ENCODE results near the gene SLC25A51. TPM values are rescaled to one million over a fixed set of nuclear protein-coding genes. Genes with fewer than 3 reads are reported as not detected.
A peak's percentile ranks its signal among the peaks of the same experiment; 100 is the strongest.

SLC25A51 gene, protein sequence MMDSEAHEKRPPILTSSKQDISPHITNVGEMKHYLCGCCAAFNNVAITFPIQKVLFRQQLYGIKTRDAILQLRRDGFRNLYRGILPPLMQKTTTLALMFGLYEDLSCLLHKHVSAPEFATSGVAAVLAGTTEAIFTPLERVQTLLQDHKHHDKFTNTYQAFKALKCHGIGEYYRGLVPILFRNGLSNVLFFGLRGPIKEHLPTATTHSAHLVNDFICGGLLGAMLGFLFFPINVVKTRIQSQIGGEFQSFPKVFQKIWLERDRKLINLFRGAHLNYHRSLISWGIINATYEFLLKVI
- total RNA-seq: 22.1 TPM

DNA sequence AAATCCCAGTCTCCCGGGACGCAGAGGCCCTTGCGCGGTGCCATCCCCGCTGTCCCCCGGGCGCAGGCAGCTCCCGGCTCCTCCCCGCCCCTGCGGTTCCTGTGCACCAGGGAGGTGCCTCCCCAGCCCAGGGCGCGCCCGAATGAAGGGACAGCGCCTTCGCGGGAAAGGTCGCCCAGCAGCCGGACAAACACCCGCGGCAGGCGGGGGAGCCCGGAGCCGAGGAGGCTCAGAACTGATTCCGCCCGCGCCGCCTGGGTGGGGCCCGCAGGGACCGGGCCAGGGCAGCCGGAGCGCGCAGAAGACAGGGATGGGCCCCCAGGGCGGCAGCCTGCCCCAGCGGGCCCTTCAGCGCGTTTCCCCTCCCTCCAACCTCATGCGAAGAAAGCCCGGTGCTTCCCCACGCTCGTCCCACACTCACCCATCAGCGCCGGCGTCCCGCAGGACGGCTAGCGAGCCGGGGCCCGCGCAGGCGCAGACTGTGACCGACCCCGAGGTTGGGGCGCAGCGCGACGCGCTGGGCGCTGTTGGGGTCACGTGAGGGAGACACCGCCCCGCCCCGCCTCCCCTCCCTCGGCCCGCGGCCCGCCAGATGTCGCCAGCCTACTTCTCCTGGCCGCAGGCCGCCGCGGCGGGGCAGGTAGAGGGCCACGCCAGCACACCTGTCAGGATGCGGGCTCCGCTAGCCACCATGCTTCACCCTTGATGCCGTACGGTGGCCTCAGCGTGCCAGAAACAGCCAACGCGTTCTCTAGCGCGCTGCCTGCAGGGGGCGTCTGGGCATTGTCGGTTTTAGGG, at the start of gene SLC25A51:
Gene SLC25A51 (minus strand): TSS at position 481 of the 798 bp plus-strand sequence. CDS start 15,577 bp downstream, outside the sequence.
- peak; percentile 96 for DNase-seq (ENCODE audit: low spot score)

DNA sequence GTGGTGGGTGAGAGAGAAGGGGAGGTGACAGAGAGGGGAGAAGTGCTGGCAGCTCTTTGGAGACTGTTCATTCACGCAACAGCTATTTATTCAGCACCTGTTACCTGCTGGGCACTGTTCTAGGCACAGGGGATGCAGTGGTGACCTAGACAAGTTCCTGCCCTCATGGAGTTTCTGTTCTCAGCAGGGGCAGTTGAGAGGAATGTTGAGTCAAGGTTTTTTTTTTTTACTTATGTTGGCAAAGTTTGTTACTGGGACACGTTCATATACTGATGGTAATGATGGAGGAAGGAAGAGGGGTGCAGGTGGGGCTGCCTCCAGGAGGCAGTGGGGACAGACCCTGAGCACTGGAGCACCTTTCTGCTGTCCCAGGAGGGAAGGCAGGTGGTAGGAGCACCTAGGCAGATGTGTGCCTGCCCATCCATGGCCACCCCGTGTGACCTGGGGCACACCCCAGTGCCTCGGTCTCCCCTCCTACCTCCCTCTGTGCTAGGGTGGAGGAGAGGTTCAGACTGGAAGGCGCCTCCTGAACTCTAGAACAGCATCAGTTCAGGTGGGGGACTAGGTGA, 49.4 kb upstream of the SLC25A51 start:
- no peak for DNase-seq (ENCODE audit: low spot score)

DNA sequence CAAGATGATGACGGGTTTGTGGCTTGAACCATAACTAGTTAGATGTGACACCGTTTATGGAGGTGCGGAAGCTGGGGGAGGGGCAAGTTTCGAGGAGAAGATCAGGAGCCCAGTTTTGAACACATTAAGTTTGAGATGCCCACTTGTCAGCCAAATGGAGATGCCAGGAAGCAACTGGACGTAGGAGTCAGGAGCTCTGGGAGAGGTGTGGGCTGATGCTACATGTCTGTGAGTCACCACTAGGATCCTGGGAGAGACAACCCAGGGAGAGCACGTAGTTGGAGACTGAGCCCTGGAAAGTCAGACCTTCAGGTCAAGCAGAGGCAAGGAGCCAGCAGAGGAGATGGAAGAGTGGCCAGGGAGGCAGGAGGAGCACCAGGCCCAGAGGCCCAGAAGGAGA, 48.8 kb upstream of the SLC25A51 start:
- DNase-seq (ENCODE audit: low spot score): no peak

DNA sequence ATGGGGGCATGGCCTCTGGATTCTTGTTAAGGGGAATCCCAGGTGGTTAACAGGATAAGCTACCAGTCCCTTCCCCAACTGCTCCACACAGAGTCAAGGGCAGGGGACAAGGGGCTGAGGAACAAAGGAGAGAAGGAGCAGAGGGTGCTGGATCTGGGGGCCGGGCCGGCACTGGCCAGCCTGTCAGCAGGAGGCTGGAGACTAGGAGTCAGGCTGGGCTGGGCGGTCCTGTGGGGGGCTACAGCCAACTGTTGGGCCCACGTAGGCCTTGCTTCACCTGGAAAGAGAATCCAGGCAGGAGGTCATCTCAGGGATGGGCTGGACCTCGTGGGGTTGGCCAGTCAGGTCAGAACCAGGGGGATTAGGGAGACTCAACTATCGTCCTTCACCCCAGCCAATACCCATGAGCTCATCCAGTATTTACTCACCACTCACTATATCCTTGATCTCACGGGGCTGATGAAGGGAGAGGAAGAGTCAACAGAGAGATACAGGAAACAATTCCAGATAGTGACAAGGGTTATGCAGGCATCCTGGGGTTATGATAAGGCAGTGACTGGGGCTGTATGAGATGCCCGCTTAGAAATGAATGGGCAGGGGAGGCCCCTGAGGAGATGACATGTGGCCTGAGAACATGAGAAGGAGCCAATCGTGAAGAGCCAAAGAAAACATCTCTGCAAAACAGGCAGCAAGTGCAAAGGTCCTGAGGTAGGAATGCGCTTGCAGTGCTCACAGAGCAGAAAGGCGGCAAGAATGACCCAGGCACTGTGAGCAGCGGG, 47.9 kb upstream of the SLC25A51 start:
- DNase-seq (ENCODE audit: low spot score): no peak

DNA sequence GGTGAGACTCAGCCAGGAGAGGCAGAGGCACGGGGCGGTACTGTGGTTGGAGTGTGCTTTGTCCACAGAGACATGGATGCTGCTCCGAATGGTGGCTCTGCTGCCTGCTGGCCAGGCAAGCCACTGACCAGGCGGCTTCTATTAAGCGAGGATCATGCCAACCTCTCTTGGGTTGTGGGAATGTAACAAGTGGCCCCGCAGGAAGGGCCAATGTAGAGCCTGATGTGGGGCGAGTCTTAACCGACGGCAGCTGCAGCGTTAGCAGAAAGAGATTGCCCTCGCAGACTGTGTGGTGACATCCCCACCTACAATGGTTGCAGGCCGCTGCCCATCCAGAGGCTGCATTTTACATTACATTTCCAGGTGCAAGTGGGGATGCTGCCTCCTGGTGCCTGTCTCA, 46.6 kb upstream of the SLC25A51 start:
- no peak for DNase-seq (ENCODE audit: low spot score)

DNA sequence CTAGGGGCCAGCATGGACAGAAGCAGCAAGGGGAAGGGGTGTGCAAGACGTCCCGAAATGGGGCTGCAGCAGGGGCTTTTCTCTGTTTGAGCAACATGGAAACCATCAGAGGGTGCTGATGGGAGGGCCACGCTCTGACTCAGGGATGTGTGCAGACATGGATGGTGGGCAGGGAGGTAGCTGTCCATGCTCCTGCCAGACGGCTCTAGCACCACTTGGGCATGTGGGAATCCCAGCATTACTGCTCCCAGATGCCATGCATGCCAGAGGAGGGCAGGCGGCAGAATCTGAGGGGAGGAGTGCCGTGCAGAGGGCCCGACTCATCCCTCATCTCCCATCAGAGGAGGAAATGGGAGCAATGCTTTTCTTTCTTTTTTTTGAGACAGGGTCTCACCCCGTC, 45.6 kb upstream of the SLC25A51 start:
- no peak for DNase-seq (ENCODE audit: low spot score)

DNA sequence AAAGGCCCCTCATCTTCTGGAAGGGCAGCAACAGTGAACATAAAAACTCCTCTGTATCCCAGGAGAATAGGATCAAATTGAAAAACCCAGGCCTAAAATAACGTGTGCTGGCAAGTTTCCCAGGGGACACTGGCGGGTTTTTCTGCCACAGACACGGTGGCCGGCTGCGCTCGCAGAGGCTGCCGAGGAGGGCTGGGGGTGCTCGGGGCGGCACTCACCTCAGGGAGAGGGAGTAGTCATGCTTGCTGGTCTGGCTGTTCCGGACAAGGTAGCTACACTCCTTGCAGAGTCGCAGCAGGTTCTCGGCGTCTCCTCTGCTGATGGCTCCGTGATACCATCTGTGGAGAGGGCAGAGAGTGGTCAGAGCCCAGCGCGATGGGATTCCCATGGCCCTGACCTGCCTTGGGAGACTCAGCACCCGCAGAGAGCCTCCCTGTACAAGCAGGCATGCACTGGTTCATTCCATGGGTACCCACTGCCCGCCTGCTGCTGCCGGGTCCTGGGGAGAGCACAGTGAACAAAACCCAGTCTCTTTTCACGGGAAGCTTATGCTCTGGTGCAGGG, 44.6 kb upstream of the SLC25A51 start:
- DNase-seq (ENCODE audit: low spot score): no peak

DNA sequence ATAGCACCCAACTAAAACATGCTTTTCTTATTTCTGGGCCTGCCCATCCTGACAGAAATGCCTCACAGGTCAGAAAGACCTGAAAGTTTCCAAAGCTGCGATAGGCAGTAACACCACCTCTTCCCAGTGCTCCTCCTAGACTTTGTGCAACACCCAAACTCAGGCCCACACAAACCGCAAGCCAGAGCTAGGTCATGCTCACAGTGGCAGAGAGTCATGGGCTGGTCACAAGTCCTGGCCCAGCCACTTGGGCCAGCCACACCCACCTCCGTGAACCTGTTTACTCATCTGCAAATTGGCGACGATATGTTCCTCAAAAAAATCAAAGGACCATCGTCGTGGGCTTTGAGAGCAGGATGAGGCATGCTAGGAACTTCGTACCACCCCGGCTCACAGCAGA, 44.0 kb upstream of the SLC25A51 start:
- no peak for DNase-seq (ENCODE audit: low spot score)

DNA sequence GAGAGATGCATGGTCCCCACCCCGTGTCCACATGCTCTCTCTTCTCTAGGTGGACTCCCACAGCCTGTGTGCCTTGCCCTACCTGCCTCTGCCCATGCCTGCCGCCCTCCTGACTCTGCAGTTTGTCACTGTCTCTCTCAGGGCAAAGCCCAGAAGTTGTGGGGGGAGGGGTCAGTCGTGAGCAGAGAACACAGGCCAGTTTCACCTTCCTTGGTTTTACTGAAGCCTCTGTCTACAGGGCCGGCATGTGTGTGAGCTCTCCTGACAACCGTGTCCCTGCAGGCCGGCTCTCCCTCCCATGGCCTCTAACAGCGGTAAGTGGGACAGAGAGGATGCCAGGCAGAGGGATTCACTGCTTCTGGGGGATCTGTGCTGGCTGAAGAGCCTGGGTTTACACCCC, 43.5 kb upstream of the SLC25A51 start:
- DNase-seq (ENCODE audit: low spot score): no peak

DNA sequence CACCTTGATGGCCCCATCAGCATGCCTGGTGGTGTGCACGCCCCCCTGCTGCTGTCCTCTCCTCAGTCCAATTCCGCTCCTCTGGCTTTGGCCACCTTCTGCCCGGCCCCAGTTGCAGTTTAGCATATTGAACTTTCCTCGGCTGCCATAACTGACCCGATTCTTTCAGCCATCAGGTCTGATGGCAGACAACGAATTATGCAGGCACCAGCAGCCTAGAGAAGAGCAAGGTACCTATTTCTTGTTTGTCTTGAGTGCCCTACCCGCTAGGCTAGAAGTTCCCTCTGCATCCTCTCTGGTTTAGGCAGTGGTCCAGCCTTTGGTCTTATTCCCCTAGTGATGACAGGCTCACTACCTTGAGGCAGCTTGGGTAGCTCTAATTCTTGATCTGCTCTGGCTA, 43.0 kb upstream of the SLC25A51 start:
- DNase-seq (ENCODE audit: low spot score): no peak

DNA sequence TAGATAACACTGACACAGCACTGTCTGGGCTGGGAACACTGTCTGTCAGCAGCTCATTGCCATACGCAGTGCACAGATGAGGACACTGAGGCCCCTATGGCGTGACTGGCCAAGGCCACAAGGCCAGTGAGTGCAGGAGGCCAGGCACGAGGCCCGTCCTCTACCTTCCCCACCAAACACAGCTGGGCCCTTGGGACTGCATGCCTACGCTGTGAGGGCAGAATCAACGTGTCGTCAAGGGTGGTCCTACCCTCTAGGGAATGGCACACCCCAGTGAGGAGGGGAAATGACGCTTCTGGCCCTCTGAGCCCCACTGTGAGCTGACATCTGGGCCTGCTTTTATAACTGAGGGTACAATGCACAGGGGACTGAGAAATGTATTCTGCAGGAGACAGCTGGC, 42.1 kb upstream of the SLC25A51 start:
- DNase-seq (ENCODE audit: low spot score): no peak

DNA sequence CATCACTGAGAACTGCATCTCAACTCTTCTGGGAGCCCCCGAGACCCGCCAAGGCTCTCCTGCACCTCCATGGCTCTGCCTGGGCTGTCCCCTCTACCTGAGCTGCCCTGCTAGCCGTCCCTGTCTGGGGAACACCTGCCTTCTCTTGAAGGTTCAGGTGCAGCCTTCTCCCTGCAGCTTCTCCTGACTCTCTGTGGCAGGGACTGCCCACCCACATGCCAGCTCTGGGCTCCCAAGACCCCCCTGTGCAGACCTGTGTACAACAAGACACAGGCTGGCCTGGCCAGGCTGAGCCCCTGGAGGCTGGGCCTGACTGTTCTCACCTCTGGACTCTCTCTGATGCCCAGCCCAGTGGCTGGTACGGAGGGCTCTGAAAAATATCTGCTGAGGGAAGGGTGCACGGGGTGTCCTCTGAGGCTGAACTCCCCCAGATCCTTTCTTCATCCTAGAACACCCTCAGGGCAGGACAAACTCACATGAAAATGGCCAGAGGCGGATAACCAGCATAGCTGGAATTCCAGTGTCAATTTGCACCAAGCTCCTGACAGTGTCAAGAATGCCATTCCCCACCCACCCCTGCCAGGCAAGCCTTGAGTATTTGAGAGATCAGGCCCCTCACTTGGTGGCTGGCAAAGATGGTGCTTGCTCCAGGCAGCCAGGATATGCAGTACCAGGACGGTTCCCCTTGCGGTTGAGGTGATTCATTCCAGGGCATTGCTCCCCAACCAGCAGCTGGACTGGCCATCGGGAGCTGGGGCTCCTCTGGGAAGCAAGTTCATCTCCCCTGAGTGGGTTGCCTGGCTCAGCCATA, 40.9 kb upstream of the SLC25A51 start:
- DNase-seq (ENCODE audit: low spot score): no peak

DNA sequence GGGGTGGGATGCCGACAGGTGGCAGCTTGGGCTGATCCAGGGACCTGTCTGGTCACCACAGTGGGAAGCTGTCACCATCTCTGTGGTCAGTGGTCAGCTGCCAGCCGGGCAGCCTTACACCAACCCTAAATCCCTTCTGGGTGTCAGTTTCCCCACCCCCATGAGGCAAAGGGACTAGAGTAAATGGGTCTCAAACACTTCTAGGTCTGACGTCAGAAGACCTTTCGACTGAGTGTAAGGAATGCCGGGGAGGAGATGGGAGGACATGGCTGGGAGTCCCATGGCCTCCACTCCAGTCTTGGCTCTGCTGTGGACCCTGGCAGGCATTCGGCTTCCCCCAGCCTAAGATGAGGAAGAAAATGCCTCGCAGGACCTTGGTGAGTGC, 40.3 kb upstream of the SLC25A51 start:
- no peak for DNase-seq (ENCODE audit: low spot score)

DNA sequence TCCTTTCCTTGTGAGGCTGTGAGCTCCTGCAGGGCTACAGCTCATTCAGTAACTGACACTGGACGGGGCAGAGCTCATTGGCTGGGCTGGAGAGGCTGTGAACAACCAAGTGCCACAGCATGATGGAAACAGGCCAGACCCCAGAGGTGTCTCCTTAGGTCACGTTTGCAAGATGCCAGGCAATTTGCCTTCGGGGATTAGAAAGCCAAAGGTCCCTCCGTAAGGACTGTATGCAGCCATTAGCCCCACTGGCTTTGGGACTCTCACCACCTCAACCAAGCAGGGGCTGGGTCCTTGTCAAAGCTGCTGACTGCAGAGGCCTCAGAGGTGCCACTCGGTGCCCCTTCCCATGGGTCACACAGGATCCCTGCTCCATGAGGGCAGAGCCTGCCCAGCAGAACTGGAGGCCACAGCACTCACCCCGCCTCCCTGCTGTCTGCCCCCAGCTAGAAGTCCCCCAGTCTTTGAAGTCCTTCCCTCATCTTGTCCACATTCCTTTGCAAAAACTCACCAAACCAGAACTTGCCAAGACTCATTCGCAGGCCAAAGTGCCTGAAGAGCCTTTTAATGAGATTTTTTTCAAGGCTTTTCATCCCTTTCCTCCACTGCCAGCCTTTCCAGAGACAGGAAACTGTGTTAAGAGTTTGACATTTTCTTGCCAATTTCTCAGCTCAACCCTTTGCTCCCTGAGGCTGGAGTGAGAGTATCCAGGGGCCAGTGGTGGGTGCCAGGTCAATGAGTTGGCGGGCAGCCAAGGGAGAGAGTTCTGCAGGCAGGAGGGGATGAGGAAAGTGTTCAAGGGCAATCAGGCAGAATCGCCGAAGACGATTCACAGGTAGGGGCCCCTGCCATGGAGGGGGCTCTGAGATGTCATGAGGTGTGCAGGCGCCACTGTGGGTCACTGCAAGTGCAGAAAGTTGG, 39.7 kb upstream of the SLC25A51 start:
- peak; percentile 64 for DNase-seq (ENCODE audit: low spot score)

DNA sequence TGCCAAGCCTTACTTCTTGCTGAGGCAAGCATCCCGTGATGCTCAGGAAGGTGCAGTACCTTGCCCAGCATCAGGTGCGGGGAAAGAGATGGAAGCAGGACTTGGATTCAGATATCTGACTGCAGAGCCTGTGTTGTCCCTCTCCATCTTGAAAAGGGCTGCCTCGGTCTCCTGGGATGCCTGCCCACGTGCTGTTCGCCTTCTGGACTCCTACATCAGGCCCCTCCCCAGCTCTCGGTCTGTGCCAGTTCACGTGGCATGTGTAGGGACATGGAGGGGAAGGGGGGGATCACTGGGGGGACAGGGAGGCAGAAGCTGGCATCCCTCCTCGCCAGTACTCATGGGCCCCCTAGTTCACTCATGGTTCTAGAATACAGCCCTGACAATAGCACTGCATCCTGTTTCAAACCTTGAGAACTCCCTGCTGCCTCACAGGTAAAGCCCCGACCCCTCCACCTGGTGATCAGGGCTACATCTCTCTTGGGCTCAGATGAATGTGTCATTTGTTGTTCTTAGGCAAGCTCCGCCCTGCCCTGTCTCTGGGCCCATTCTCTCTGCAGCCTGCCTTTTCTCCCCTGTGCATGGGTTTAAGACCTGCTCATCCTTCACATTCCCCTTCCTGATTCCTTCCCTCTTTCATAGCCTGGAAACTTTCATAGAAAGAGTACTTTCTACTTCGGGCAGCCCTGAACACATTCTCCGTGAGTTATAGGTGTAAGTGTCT, 38.9 kb upstream of the SLC25A51 start:
- no peak for DNase-seq (ENCODE audit: low spot score)

DNA sequence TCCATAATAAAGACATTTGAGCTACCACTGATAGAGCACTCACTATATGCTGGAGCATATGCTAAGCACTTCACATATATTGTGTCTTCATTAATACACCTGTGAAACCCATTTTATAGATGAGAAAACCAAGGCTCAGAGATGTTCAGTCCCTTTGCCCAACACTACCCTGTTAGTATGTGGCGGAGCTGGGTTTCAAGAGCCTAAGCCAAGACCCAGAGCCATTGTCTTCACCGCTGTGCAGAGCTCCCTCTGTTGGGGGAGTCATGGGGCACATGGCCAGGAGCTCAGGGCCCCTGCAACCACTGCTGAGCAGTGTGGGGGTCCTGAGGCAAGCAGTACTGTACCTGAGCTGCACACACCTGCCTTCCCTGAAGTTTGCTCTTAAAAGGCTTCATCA, 37.3 kb upstream of the SLC25A51 start:
- no peak for DNase-seq (ENCODE audit: low spot score)

DNA sequence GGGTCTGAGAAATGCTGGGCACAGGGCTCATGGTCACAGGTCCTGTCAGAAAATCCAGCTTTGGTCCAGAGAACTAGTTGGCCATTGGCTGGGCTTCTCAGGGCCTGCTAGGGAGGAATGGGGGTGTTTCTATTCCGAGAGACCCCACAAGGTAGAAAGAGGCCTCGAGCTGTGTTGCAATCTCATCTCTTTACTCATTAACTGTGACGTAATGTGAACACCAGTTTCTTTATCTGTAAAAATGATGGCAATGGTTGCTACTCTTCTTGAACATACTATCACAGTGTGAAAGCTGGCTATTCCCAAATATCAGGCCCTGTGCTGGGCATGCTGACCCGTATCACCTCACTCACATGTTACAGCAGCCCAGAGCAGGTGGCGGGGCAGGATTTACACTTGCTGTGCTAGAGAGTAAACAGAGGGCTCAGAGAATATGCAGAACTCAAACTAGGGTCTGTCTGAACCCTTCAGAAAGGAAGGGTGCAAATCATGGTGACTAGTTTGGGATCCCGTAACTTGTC, 35.7 kb upstream of the SLC25A51 start:
- no peak for DNase-seq (ENCODE audit: low spot score)

DNA sequence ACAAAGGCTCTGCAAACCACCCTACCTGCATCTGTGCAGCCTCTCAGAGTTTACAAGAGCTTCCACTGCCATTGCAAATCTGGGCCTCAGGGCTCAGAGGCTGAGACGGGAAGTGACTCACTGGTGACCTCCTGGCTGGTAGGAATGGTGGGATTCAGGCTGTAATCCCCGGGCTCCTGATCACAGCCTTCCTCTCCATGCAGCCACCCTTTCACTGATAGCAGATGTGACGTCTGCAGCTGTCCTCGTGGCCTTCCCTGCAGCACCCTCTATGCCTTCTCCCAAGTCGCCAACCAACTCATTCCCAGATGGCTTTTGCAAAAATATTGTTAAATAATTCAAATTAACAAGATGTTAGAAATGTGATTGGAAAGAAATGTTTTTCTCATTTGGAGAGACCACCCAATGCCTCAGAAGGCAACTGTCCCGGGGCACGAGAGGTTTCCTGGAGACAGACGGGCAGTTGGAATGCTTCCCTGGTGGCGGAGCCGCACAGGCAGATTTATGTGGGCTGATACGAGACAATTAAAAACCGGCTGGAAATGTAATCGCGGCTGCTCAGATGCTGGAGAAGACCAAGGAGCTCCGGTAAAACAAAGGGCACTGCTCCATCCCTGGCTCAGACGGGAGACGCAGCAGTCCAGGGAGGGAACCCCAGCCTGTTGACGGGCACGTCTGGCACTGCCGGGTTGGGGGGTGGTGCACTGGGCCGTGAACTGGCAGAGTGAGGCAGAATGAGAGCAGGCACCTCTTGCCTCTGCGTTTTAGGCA, 34.4 kb upstream of the SLC25A51 start:
- DNase-seq (ENCODE audit: low spot score): peak; percentile 60

Measured in ureter (tissue), 1 donor.